ENCODE measurements around the gene AP4E1. TPM values are rescaled to one million over a fixed set of nuclear protein-coding genes. Genes with fewer than 3 reads are reported as not detected.
"Not testable (repeated sequence)": the region's sequence is repeated elsewhere in the genome, so short reads cannot be mapped to it uniquely, and the experiment has no call there.

Gene AP4E1
- total RNA-seq, 1 donor from 2014 or later, result 10.1 TPM

- Mint-ChIP-seq H3K9me3 (peaks cover 7% of the 10 kb centered on the region), H3K36me3 (no peaks in the 10 kb centered on the region), H3K27ac (no peak overlapping the region), H3K4me3 (no peak overlapping the region), H3K4me1 (ENCODE audit: unreplicated experiment) (peaks cover 4% of the 10 kb centered on the region), H3K27me3 (no peaks in the 10 kb centered on the region)
- TF ChIP-seq CTCF (conservative IDR thresholded peaks at IDR 0.05), result no peak
- DNase-seq (ENCODE audit: extremely low spot score, unreplicated experiment), result no peak
These were observed 17.7 kb upstream of the AP4E1 start for GRCh38 chr15:50890751-50891150.

GRCh38 chr15:50891159-50891558 is 17.3 kb upstream of the AP4E1 start:
- H3K27me3 Mint-ChIP-seq, result no peaks in the 10 kb centered on the region
- no peaks in the 10 kb centered on the region for H3K4me1 Mint-ChIP-seq (ENCODE audit: unreplicated experiment)
- TF ChIP-seq CTCF (conservative IDR thresholded peaks at IDR 0.05), result no peak
- no peak for DNase-seq (ENCODE audit: extremely low spot score, unreplicated experiment)
- no peaks in the 10 kb centered on the region for H3K36me3 Mint-ChIP-seq
- H3K9me3 Mint-ChIP-seq, result peaks cover 4% of the 10 kb centered on the region
- no peak overlapping the region for H3K4me3 Mint-ChIP-seq
- H3K27ac Mint-ChIP-seq, result no peak overlapping the region

GRCh38 chr15:50893976-50894375 is 14.5 kb upstream of the AP4E1 start:
- TF ChIP-seq CTCF (conservative IDR thresholded peaks at IDR 0.05), result no peak
- no peak overlapping the region for H3K4me3 Mint-ChIP-seq
- H3K9me3 Mint-ChIP-seq, result peaks cover 4% of the 10 kb centered on the region
- no peak for DNase-seq (ENCODE audit: extremely low spot score, unreplicated experiment)
- no peak overlapping the region for H3K27ac Mint-ChIP-seq
- no peaks in the 10 kb centered on the region for H3K4me1 Mint-ChIP-seq (ENCODE audit: unreplicated experiment)
- H3K27me3 Mint-ChIP-seq, result no peaks in the 10 kb centered on the region
- H3K36me3 Mint-ChIP-seq, result no peaks in the 10 kb centered on the region

GRCh38 chr15:50901390-50901789 is 7.1 kb upstream of the AP4E1 start:
- not testable (repeated sequence) for H3K36me3 Mint-ChIP-seq; H3K4me3 Mint-ChIP-seq; H3K9me3 Mint-ChIP-seq; H3K27ac Mint-ChIP-seq; H3K4me1 Mint-ChIP-seq (ENCODE audit: unreplicated experiment); H3K27me3 Mint-ChIP-seq; DNase-seq (ENCODE audit: extremely low spot score, unreplicated experiment)

GRCh38 chr15:50904211-50904610 is 4.3 kb upstream of the AP4E1 start:
- Mint-ChIP-seq H3K36me3 (no peaks in the 10 kb centered on the region), H3K9me3 (no peaks in the 10 kb centered on the region), H3K4me3 (no peak overlapping the region), H3K27ac (no peak overlapping the region), H3K27me3 (no peaks in the 10 kb centered on the region), H3K4me1 (ENCODE audit: unreplicated experiment) (peaks cover 4% of the 10 kb centered on the region)
- no peak for TF ChIP-seq CTCF (conservative IDR thresholded peaks at IDR 0.05)
- DNase-seq (ENCODE audit: extremely low spot score, unreplicated experiment), result no peak

GRCh38 chr15:50905055-50905454 is 3.4 kb upstream of the AP4E1 start:
- H3K9me3 Mint-ChIP-seq, result no peaks in the 10 kb centered on the region
- no peak for DNase-seq (ENCODE audit: extremely low spot score, unreplicated experiment)
- no peaks in the 10 kb centered on the region for H3K36me3 Mint-ChIP-seq
- TF ChIP-seq CTCF (conservative IDR thresholded peaks at IDR 0.05), result no peak
- no peak overlapping the region for H3K27ac Mint-ChIP-seq
- H3K27me3 Mint-ChIP-seq, result no peaks in the 10 kb centered on the region
- H3K4me3 Mint-ChIP-seq, result no peak overlapping the region
- H3K4me1 Mint-ChIP-seq (ENCODE audit: unreplicated experiment), result peaks cover 5% of the 10 kb centered on the region

Data from type B pancreatic cell (in vitro differentiated cells).